Measurements from ENCODE around the gene PHF21B.

- TF ChIP-seq CTCF (conservative IDR thresholded peaks at IDR 0.05), result no peak
- TF ChIP-seq ZFX (IDR thresholded peaks at IDR 0.05), result no peak
These were observed 77.3 kb downstream of the PHF21B start for GRCh38 chr22:44932493-44932892.
